22Rv1 (cell line): Measurements from ENCODE around the gene RCCD1.

ENCODE experiments used
- ZFX ChIP-seq: fragments of 450-650 bp; IDR thresholded peaks from 2 replicates; pipeline ENCODE4 v1.6.1; 2017; ENCODE audit warnings: antibody characterized with exemption, borderline replicate concordance
- TF ChIP-seq, protein P1 (sequence below): fragments of 450-650 bp; IDR thresholded peaks from 2 replicates; pipeline ENCODE4 v1.5.1; 2017; ENCODE audit warnings: mild to moderate bottlenecking

- TF ChIP-seq, protein P1, sequence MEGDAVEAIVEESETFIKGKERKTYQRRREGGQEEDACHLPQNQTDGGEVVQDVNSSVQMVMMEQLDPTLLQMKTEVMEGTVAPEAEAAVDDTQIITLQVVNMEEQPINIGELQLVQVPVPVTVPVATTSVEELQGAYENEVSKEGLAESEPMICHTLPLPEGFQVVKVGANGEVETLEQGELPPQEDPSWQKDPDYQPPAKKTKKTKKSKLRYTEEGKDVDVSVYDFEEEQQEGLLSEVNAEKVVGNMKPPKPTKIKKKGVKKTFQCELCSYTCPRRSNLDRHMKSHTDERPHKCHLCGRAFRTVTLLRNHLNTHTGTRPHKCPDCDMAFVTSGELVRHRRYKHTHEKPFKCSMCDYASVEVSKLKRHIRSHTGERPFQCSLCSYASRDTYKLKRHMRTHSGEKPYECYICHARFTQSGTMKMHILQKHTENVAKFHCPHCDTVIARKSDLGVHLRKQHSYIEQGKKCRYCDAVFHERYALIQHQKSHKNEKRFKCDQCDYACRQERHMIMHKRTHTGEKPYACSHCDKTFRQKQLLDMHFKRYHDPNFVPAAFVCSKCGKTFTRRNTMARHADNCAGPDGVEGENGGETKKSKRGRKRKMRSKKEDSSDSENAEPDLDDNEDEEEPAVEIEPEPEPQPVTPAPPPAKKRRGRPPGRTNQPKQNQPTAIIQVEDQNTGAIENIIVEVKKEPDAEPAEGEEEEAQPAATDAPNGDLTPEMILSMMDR = no peak
- TF ChIP-seq ZFX = no peak
These were observed 38.8 kb upstream of the RCCD1 start for GRCh38 chr15:90915808-90916440.
